Raji (cell line): ENCODE measurements around the gene TTBK1.

ENCODE experiments used
- POLR2A ChIP-seq: IDR thresholded peaks from 2 replicates; pipeline ENCODE4 v1.6.1; 2011; ENCODE audit warnings: low read depth, low read length, control low read depth; ENCODE audit not compliant: insufficient read depth

The TTBK1 gene

GRCh38 chr6:43219119-43219518 lies 24.2 kb upstream of the TTBK1 start:
- no peak for TF ChIP-seq POLR2A

GRCh38 chr6:43219814-43220213 lies 23.5 kb upstream of the TTBK1 start:
- 0 out of 2 replicates have a peak, but pooled peaks have one; percentile 6 for TF ChIP-seq POLR2A

DNA sequence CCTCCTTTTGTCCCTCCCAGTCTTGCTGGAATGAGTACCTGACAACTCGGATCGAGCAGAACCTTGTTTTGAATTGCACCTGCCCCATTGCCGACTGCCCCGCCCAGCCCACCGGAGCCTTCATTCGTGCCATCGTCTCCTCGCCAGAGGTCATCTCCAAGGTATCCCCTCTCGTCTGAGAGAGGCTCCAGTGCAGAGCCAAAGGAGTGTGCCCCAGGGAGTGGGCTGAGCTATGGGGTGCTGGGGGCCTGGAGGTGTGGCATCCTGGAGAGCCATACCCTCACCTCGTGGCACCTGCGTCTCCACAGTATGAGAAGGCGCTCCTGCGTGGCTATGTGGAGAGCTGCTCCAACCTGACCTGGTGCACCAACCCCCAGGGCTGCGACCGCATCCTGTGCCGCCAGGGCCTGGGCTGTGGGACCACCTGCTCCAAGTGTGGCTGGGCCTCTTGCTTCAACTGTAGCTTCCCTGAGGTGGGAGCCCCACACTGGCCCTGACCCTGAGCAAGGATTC lies 22.8 kb upstream of the TTBK1 start:
- no peak for TF ChIP-seq POLR2A

- 0 out of 2 replicates have a peak, but pooled peaks have one; percentile 4 for TF ChIP-seq POLR2A
Measured at GRCh38 chr6:43221046-43221972, 22.0 kb upstream of the TTBK1 start.

- no peak for TF ChIP-seq POLR2A
Measured at GRCh38 chr6:43222418-43223059, 20.7 kb upstream of the TTBK1 start.

DNA sequence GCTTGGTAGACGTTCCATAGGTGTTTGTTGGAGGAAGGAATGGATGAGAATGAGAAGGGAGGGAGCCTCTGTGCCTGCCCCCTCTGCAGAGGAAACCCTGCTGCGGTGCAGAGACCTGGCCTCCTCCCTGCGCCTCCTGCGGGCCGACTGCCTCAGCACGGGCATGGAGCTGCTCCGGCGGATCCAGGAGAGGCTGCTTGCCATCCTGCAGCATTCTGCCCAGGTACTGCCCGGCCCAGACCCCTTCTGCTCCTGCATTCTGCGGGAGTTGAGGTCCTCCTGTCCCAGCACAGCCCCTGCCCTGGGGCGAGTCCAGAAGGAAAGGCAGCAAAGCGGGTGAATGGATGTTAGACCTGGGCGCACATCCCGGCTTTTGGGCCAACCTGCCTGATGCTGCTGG lies 20.1 kb upstream of the TTBK1 start:
- no peak for TF ChIP-seq POLR2A

- 0 out of 2 replicates have a peak, but pooled peaks have one; percentile 15 for TF ChIP-seq POLR2A
Measured at GRCh38 chr6:43226192-43226851, 17.0 kb upstream of the TTBK1 start.

GRCh38 chr6:43228951-43229802 lies 14.1 kb upstream of the TTBK1 start, which contains the start of gene DNPH1:
Gene DNPH1, minus strand, starts transcription at chr6:43229481. Its CDS starts 25 bp downstream, at chr6:43229456.
- TF ChIP-seq POLR2A: peak; percentile 83

GRCh38 chr6:43229803-43230620 lies 13.3 kb upstream of the TTBK1 start:
- no peak for TF ChIP-seq POLR2A

- TF ChIP-seq POLR2A: no peak
Measured at GRCh38 chr6:43231053-43231452, 12.2 kb upstream of the TTBK1 start.

DNA sequence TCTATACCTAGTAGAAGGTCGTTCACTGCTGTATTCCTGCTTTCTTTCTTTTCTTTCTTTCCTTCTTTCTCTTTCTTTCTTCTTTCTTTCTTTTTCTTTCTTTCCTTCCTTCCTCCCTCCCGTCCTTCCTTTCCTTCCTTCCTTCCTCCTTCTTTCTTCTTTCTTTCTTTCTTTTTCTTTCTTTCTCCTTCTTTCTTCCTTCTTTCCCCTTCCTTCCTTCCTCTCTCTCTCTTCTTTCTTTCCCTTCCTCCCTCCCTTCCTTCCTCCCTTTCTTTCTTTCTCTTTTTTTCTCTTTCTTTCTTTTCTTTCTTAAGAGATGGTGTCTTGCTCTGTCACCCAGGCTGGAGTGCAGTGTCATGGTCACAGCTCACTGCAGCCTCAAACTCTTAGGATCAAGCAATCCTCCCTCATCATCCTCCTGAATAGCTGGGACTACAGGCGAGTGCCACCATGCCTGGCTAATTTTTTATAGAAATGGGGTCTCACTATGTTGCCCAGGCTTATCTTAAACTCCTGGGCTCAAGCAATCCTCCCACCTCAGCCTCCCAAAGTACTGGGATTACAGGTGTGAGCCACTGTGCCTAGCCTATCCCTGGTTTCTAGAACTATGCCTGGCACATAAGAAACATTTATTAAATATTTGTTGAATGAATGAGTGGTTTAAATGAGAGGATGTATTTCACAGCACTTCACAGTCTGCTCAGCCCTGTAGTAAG lies 11.4 kb upstream of the TTBK1 start:
- TF ChIP-seq POLR2A: no peak

DNA sequence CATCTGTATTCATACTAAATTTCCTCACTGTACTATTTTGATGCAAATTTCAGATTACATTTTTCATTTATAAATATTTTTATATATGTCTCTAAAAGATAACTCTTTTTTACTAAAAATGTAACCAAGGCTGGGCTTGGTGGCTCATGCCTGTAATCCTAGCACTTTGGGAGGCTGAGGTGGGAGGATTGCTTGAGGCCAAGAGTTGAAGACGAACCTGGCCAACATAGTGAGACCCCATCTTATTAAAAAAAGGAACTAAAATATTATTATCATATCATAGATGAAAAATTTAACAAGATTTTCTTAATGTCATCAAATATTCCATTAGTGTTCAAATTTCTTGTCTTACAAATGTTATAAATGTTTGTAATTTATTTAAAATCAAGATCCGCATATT lies 7.4 kb upstream of the TTBK1 start:
- TF ChIP-seq POLR2A: no peak

GRCh38 chr6:43239054-43239453 lies 4.2 kb upstream of the TTBK1 start:
- no peak for TF ChIP-seq POLR2A
